H1 (cell line): Measurements from ENCODE around the gene VASP. TPM values are rescaled to one million over a fixed set of nuclear protein-coding genes. Genes with fewer than 3 reads are reported as not detected.

Experiments
- ATF2 ChIP-seq: IDR thresholded peaks from 2 replicates; pipeline ENCODE4 v1.6.1; 2012; ENCODE audit warnings: low read length, inconsistent platforms
- CREB1 ChIP-seq: IDR thresholded peaks from 2 replicates; pipeline ENCODE4 v1.6.1; 2012; ENCODE audit warnings: inconsistent platforms
- E2F6 ChIP-seq: IDR thresholded peaks from 2 replicates; pipeline ENCODE4 v1.6.1; 2012; ENCODE audit warnings: inconsistent platforms
- EP300 ChIP-seq, 2 experiments: IDR thresholded peaks; 1 replicate in 1 of 2; 2 replicates in 1 of 2; pipeline ENCODE4 v1.6.1; 2011 to 2012; ENCODE audit warnings: low read depth in 2 of 2, low read length in 2 of 2, mild to moderate bottlenecking in 2 of 2, borderline replicate concordance in 1 of 2, inconsistent platforms in 1 of 2, moderate library complexity in 1 of 2
- EZH2 ChIP-seq: fragments of 200-600 bp; sonication (generic); IDR thresholded peaks from 2 replicates; pipeline ENCODE4 v1.7.1; 2012; ENCODE audit warnings: low read depth, mild to moderate bottlenecking, moderate library complexity, low read length, inconsistent platforms; ENCODE audit not compliant: severe bottlenecking
- GTF2F1 ChIP-seq: IDR thresholded peaks from 2 replicates; pipeline ENCODE4 v1.6.1; 2012; ENCODE audit warnings: low read depth, low read length, improper control_type of control experiment, borderline replicate concordance
- KDM1A ChIP-seq: fragments of 200-600, 300-600 bp; sonication (generic); IDR thresholded peaks from 2 replicates; pipeline ENCODE4 v1.7.1; 2016; ENCODE audit warnings: mild to moderate bottlenecking, low read length, borderline replicate concordance
- KDM4A ChIP-seq: IDR thresholded peaks from one replicate; pipeline ENCODE4 v1.7.1; 2012; ENCODE audit warnings: low read depth, mild to moderate bottlenecking, moderate library complexity, low read length, inconsistent platforms; ENCODE audit not compliant: severe bottlenecking
- NRF1 ChIP-seq: IDR thresholded peaks from 2 replicates; pipeline ENCODE4 v1.6.1; 2011; ENCODE audit warnings: mild to moderate bottlenecking, low read depth, low read length, improper control_type of control experiment
- RAD21 ChIP-seq, 2 experiments: IDR thresholded peaks in 1 of 2; conservative IDR thresholded peaks in 1 of 2; 2 replicates each; pipeline ENCODE4 v1.6.1; 2011; ENCODE audit warnings: low read depth in 2 of 2, low read length in 2 of 2, improper control_type of control experiment in 1 of 2, inconsistent platforms in 1 of 2, mild to moderate bottlenecking in 1 of 2, moderate library complexity in 1 of 2
- RFX5 ChIP-seq: IDR thresholded peaks from 2 replicates; pipeline ENCODE4 v1.6.1; 2011; ENCODE audit warnings: low read depth, low read length, improper control_type of control experiment, borderline replicate concordance
- RNF2 ChIP-seq: fragments of 200-900, 300-1000 bp; sonication (generic); IDR thresholded peaks from 2 replicates; pipeline ENCODE4 v1.7.1; 2016; ENCODE audit warnings: borderline replicate concordance, low read depth, mild to moderate bottlenecking, antibody characterized with exemption, low read length; ENCODE audit not compliant: poor library complexity, severe bottlenecking; ENCODE audit errors: missing control alignments
- SAP30 ChIP-seq: fragments of 300-600 bp; sonication (generic); IDR thresholded peaks from 2 replicates; pipeline ENCODE4 v1.7.1; 2012; ENCODE audit warnings: low read length, moderate library complexity, mild to moderate bottlenecking, inconsistent platforms; ENCODE audit not compliant: insufficient read depth, insufficient replicate concordance
- SP4 ChIP-seq: IDR thresholded peaks from 2 replicates; pipeline ENCODE4 v1.6.1; 2012; ENCODE audit warnings: low read length, inconsistent platforms
- TAF7 ChIP-seq: optimal IDR thresholded peaks from 2 replicates; pipeline ENCODE3; 2011; ENCODE audit warnings: low read depth, mild to moderate bottlenecking, inconsistent platforms, low read length, moderate library complexity, borderline replicate concordance
- TBP ChIP-seq: IDR thresholded peaks from 2 replicates; pipeline ENCODE4 v1.6.1; 2011; ENCODE audit warnings: low read depth, low read length, improper control_type of control experiment
- TCF12 ChIP-seq: IDR thresholded peaks from 2 replicates; pipeline ENCODE4 v1.6.1; 2011; ENCODE audit warnings: low read depth, mild to moderate bottlenecking, low read length
- TEAD4 ChIP-seq: IDR thresholded peaks from 2 replicates; pipeline ENCODE4 v1.6.1; 2012; ENCODE audit warnings: low read depth, low read length, inconsistent platforms, mixed read lengths
- YY1 ChIP-seq: IDR thresholded peaks from 2 replicates; pipeline ENCODE4 v1.6.1; 2011; ENCODE audit warnings: low read depth, mild to moderate bottlenecking, low read length
- polyA plus RNA-seq, 7 experiments: library from polyadenylated mRNA; depleted of rRNA in 3 of 7; stranded (reverse) in 5 of 7; unstranded in 2 of 7; fragments of >200 nt in 5 of 7; fragments of 200-250 nt in 2 of 7; gene quantifications; 1 replicate in 5 of 7; 2 replicates in 1 of 7; 4 replicates in 1 of 7; pipeline versions ENCODE4 v1.2.1 to v1.2.3, GENCODE V29; 2011 to 2013; ENCODE audit warnings: missing spikeins in 2 of 7, mixed read lengths in 2 of 7
- total RNA-seq: library from RNA; stranded (reverse); fragmentation: NEBNext Ultra II Directional; extraction: Animal tissue kit (Norgen Biotek cat#: 25700); gene quantifications from 2 replicates; pipeline ENCODE4 v1.2.1, GENCODE V29; 2021

The VASP gene
- total and polyA plus RNA-seq, 2 of the 8 experiments (the other 6 are each of a cell fraction or from before 2014, with no cell fraction given): 89.7 to 135 TPM

DNA sequence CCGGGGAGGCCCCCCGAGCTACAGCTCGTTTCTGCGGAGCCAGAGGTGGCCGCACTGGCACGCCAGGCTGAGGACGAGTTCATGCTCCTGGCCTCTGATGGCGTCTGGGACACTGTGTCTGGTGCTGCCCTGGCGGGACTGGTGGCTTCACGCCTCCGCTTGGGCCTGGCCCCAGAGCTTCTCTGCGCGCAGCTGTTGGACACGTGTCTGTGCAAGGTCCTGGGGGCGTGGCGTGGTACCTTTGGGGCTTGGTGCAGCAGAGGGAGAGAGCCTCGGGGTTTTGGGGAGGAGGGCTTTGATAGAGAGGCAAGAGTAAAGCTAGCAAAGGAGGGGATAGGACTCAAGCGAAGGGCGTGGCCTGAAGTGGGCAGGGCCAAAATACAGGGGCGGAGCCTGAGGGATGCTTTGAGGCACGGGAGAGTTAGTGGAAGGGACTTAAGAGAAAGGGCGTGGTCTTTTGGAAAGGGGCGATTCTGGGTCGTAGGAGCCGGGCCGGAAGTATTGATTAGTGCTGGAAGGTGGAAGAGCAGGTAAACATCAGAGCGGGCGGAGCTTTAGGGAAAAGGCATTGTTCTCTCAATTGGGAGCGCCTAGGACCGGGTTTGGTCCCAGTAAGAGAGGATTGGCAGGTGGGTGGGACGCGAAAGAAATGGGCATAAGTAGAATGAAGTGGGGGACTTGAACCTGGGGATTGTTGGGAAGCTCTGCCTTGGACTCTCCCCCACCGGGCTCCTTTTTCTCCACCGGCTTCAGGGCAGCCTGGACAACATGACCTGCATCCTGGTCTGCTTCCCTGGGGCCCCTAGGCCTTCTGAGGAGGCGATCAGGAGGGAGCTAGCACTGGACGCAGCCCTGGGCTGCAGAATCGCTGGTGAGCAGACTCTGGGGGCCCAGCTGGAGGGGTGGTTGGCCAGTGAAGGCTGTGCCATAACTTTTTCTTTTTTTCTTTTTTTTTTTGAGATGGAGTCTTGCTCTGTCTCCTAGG lies 7.8 kb upstream of the VASP start (continued):
- no peak for TF ChIP-seq SAP30
- no peak for TF ChIP-seq KDM1A
- TF ChIP-seq KDM4A: peak; percentile 54
- no peak for TF ChIP-seq NRF1
- no peak for TF ChIP-seq RAD21 (IDR thresholded peaks at IDR 0.05 in 1 of 2, conservative IDR thresholded peaks at IDR 0.05 in 1 of 2; ENCODE audit: low read depth in 2 of 2, low read length in 2 of 2)
- 0 out of 2 replicates have a peak, but pooled peaks have one; percentile 7 for TF ChIP-seq CREB1
- 0 out of 2 replicates have a peak, but pooled peaks have one; percentile 45 for TF ChIP-seq ATF2
- peak; percentile 78 for TF ChIP-seq SP4
- no peak for TF ChIP-seq RFX5
- TF ChIP-seq TEAD4: no peak
- peak; percentile 98 for TF ChIP-seq E2F6
- TF ChIP-seq EZH2: no peak
- TF ChIP-seq RNF2: peak; percentile 58
- no peak for TF ChIP-seq GTF2F1
- TF ChIP-seq TBP: peak; percentile 46
- TF ChIP-seq TAF7: peak; percentile 65
- peak in 1 of 2 experiments; percentile 42; a peak in 1 of 3 replicates for TF ChIP-seq EP300 (IDR thresholded peaks at IDR 0.05; ENCODE audit: borderline replicate concordance in 1 of 2, low read depth in 2 of 2, low read length in 2 of 2)
- 0 out of 2 replicates have a peak, but pooled peaks have one; percentile 15 for TF ChIP-seq YY1
- TF ChIP-seq TCF12: 0 out of 2 replicates have a peak, but pooled peaks have one; percentile 53
- TF ChIP-seq, all 59 proteins: peak for 16
